ENCODE measurements around the gene ALS2.

ALS2 gene

GRCh38 chr2:201751566-201751965 is 29.2 kb downstream of the ALS2 start:
- DNase-seq, result no peak

GRCh38 chr2:201746551-201746950 is 34.2 kb downstream of the ALS2 start:
- DNase-seq, result no peak

DNA sequence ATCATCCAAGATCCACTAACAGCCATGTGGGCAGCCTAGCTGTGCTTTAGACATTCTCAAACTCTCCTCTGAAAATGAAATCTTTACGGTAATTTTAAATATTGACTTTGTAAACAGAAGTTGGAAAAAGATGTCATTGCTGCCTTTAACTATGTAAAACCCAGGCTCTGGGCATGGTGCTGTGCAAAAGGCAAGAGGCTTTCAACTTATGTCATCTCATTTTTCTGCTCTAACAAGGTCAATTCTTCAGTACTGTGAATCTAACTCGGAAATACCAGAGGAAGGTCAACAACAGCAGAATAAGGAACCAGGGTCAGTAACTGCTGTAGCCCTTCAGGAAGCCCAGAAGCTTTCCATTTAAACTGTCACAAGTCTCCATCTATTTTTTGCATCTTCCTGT is 45.2 kb downstream of the ALS2 start:
- DNase-seq, result no peak

- DNase-seq, result no peak
Observed at GRCh38 chr2:201734111-201734510, 46.6 kb downstream of the ALS2 start.

DNA sequence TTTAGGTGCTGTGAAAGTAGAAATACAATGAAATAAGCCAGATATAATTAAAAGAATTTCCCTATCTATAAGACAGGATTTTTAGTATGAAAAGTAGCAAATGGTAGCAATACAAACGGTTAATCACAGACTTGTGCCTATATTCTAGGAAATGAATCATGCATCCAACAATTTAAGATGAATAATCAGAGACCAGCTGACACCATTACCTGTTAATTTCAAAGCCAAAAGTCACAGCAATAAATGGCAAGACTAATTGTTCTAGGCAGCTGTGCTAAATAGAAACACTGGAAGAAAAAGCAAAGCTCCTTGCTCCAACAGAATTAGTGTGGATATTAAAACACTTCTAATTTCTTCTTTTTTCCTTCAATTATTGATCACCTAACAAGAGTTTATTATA is 47.2 kb downstream of the ALS2 start:
- no peak for DNase-seq

DNA sequence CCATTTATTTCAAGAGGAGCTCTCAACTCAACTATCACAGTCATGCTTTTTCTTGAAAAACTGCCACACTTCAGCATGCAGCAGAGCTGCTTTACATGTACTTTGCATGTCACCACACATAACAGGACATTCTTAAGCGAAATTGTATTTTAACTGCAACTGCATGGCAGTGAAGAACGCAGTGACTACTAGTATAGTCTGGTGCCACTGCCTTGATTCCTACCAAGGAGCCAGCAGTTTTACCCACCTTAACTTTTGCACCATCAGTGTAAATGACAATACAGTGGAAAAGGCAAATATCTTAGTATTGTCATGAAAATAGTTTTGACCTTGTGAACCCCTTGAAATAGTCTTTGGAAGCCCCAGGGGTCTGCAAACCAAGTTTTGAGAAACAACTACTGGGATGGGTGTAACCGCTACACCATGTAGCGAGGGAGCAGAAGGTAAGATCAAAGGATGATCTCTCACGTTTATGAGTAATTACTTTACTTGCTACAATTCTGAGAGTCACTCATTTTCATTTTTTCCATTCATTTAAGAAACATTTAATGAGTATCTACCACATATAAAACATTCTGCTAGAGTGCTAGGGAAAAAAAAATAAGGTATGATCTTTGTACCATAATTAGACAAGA is 50.0 kb downstream of the ALS2 start:
- no peak for DNase-seq

GRCh38 chr2:201715459-201715858 is 65.3 kb downstream of the ALS2 start:
- DNase-seq, result no peak

- DNase-seq, result no peak
Observed at GRCh38 chr2:201712726-201713125, 68.0 kb downstream of the ALS2 start.

DNA sequence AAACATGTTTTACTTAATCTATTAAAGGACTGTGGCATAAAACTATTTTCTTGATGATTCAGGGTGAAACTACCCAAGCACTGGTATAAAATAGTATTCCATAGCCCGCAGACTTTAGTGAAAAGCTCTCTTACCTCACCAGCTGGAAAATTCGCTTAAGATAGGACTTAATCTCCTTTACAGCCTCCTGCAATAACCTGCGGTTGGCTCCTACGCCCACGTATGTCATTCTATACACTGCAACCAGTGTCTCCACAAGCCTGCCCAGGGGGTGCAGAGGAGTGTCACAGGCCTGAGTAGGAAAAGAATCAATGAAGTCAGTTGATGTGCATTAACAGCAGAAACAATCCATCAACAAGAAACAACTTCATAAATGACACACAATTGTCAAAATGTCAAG is 71.0 kb downstream of the ALS2 start:
- no peak for DNase-seq

- no peak for DNase-seq
Observed at GRCh38 chr2:201709049-201709448, 71.7 kb downstream of the ALS2 start.

- no peak for DNase-seq
Observed at GRCh38 chr2:201707753-201708152, 73.0 kb downstream of the ALS2 start.

GRCh38 chr2:201707142-201707541 is 73.6 kb downstream of the ALS2 start:
- no peak for DNase-seq

DNA sequence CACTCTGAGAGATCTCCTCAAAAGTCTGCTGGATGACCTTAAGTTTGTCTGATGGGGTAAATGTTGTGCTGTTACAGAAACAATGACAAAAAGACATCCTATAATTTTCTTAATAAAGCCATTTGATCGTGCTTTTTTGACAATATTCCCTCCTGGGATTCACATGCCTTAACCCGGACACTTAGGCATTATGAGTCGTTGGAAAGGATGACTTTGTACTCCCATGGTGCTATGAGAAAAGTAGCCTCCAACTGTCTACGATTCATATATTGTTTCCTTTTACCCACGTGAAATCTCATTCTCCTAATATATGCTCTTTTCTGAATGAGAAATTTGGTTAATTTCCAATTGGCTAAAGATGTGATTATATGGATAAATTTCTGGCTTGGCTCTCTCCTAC is 76.2 kb downstream of the ALS2 start:
- DNase-seq, result no peak

DNA sequence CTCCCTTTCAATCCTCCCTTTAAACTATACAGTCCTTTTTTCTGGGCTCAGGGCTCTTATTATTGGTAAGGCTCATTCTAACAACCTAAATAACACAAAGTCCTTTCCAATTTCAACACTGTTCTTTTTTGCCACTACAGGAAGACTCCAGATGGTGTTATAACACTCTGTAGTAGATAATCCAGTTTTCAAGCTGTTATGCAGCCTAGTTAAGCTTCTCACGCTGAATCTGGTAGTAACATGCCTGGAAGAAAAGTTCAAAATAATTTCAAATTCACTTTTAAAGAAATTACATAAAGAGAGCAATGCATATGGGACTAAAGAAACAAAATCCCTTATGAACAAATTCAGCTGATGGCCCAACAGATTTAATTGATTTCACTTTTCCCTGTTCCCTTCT is 79.1 kb downstream of the ALS2 start:
- no peak for DNase-seq

DNA sequence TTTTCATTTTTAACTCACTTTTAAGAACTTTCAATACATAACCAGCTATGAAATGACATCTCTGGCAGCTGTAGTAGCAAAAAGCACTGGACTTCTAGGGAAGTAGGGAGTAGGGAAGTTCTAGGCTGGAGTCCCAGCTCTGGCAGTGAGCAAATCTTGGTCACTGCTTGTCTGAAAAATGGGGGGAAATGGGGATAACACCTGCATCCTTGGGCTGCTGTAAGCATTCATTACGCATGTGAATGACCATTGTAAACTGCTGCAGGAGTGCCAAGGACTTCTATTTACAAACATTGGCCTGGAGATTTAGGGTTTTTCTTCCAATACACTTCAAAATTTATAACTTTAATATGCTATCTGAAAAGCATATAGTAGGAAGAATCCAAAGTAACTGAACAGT is 81.3 kb downstream of the ALS2 start:
- DNase-seq, result no peak

GRCh38 chr2:201698588-201699226 is 82.0 kb downstream of the ALS2 start, which contains the start of gene MPP4:
Gene MPP4, minus strand, starts transcription at chr2:201698644. Its CDS starts 4,690 bp downstream, at chr2:201693954.
- no peak for DNase-seq

DNA sequence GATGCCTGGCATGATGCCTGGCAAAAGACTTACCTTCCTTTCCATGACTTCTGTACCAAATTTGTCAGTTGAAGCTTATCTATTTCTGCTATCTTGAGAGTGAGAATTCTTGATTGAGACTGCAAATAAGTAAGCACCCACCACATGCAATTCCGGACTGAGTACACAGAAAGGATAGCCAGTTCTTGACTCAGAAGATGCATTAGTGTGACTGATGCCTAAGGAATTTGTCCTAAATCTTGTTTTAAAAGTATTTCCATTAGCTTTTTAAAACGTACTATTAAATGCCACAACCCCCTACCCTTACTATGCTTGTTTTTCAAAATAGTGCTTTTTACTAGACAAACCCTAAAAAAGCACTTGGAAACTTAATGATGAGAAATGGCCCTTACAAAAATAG is 82.8 kb downstream of the ALS2 start:
- DNase-seq, result no peak

- peak; percentile 24 for DNase-seq
Observed at GRCh38 chr2:201696151-201696659, 84.5 kb downstream of the ALS2 start.

DNA sequence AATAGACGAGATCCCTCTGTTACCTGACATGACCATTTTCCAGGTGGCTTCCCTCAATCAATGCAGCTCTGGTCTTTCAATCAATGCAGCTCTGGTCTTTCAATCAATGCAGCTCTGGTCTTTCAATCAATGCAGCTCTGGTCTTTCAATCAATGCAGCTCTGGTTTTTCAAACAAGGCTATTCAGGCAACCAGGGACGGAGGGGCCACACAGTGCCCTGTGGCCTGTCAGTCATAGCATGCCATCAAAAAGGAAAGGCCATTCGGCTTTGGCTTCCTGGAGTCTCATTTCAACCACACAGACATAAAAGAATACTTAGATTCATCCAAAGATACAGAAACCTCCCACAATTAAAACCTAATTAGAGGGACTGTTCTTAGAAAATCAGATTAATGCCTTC is 95.6 kb downstream of the ALS2 start:
- no peak for DNase-seq

- DNase-seq, result no peak
Observed at GRCh38 chr2:201680743-201681142, 100.0 kb downstream of the ALS2 start.

DNA sequence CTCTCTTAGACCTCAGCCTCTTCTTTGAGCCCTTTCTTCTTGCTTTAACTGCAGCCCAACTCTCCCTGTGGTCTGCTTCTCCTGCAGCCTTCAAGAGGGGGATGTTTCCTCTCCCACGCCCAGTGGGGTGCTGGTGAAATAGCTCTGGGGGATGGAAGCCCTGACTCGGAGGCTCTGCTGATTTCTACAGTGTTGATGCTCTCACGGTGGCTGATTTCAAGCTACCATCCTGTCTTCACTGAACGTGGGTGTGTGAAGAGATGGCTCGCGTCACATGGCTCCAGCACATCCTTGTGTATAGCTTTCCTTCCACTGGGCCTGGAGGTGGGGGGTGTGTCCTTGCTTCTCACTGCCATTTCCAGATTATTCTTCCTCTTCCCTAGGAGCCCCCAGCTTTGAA is 102.3 kb downstream of the ALS2 start:
- DNase-seq, result no peak

DNA sequence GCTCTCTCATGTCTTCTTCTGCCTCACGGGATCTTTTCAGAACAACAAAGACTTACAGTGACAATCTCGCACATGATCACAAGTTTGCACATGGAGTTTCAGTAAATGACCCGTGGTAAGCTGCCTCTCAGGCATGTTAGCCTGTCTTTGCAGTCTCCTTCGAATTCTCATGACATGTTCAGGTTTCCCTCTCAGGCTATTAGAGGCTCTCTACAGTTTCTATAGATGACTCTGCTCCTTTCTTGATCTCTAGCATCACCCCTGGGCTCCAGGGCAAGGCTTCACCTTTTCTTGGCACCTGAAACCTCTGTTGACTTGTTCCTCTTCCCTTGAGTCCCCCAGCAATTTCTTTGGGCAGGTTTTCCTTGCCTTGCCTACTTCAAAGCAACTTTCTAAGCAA is 105.3 kb downstream of the ALS2 start:
- no peak for DNase-seq

- DNase-seq, result no peak
Observed at GRCh38 chr2:201674794-201675193, 105.9 kb downstream of the ALS2 start.

DNA sequence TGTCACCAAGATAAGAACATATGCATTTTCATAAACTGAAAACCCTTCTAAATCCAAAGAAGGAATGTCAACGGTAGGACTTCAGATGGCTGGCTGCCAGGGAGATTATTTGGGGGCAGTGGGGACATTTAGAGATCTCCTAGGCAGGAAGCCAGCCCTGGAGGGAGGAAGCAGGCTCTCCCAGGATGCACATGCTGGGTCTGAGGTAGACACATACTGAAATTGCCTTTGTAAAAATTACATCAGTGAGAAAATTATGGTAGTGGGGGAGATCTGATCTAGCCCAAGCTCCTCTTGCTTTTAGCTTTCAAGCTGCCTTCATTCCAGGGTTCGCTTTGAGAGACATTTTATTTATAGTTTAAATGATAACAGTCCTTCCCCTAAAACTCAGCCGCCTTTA is 106.4 kb downstream of the ALS2 start:
- DNase-seq, result no peak

- no peak for DNase-seq
Observed at GRCh38 chr2:201673546-201673945, 107.2 kb downstream of the ALS2 start.
